Lung microvascular endothelial cell (primary cell): Measurements from ENCODE around the gene CLHC1. TPM values are rescaled to one million over a fixed set of nuclear protein-coding genes. Genes with fewer than 3 reads are reported as not detected.
"Not testable (repeated sequence)": the region's sequence is repeated elsewhere in the genome, so short reads cannot be mapped to it uniquely, and the experiment has no call there.

ENCODE experiments used
- DNase-seq, 2 donors: peaks; one replicate each; pipeline versions ENCODE4 v3.0.0 to v3.0.0-alpha.2; 2010; ENCODE audit warnings: low read depth in 2 of 2
- total RNA-seq: library from RNA; depleted of rRNA; stranded (reverse); fragments of >200 nt; gene quantifications from 2 replicates; pipeline ENCODE4 v1.2.1, GENCODE V29; 2014

CLHC1 gene
- total RNA-seq, 1 donor from 2014 or later: 6.9 TPM

DNA sequence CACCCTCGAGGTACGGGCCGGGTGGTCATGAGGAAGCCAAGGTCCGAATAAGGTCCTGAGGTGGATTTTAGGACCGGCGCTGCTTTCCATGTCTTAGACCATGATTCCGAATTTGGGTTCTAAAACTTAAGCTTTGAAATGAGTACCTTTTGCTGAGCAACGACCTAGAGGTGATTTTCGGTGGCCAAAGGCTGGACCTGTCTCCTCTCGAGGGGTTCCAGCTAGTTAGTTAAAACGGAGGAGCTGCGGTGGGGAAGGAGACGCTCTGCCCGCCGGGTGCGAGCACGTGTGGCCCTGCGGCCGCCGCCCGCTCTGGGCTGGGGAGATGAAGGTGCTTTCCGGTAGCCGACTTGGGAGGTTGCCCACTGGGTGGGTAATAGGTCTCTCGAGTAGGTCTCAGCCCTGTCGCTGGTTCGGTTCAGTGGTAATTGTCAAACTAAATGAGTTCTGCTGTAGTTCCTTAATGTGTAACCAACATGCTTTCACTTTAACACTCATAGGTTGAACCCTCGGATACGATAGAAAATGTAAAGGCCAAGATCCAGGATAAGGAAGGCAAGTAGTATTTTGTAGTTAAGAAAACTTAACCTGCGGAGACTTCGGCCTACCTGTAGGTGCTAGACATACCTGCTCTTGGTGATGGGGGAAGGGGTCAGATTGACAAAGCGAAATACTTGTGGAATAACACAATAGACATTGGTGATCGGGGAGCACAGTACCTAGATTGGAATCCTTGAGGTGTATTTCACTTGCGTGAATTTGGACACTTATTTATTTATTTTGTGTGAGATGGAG lies 967 bp upstream of the CLHC1 start:
- peak; percentile 48 to 49 for DNase-seq

DNA sequence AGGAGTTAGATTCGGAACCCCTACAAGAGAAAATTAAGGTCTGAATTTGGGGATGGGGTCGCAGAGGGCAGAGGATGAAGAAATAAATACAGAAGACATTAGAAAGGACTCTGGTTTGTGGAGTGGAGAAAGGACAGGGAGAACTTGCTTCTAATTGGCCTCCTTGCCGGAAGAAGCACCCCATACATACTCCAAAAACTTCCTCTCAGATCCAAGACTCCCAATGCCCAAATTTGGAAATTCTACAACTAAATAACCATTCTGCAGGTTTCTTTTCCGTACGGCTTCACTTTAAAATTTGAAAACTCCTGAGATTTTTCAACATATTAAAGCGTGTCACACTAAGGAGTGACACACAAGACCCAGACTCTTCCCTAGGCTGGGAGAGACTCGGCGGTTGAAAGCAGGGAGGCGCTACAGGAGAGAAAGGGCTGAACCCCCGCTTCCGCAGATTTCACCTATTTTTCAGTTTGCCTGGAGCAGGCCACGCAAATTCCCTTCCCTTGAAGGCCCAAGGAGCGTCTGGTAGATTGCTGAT lies 478 bp downstream of the CLHC1 start:
- no peak for DNase-seq

GRCh38 chr2:55230551-55230950 lies 1.5 kb downstream of the CLHC1 start:
- DNase-seq: no peak

DNA sequence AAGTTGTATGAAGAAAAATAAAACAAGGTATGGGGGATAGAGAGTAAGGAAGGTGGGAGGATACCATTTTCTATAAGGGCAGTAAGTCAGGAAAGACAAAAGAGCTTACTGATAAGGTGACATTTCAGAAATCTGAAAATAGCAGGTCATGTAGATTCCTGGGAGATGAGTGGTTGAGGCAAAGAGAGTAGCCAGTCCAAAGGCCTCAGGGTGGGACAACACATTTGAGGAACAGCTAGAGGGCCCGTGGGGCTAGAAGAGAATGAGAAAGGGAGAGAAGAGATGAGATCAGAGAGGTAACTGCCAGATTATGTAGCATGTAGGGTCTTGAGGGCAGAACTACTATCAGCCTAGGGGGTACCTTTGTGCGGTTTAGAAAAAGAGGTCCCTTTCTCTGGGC lies 2.9 kb downstream of the CLHC1 start:
- no peak for DNase-seq

DNA sequence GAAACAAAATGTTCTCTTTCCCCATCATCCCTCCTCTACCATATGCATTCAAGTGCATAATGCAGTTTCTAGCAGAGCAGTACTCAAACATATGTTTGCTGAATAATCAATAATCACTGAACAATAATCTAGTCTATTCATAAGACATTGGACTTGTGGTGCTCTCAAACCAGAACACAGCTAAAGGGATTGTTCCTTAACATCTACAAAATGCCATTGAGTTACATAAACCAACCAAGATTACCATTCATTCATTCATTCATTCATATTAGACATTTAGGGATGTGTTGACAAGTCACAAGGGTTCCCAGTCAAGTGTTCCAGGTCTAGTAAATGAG lies 3.9 kb downstream of the CLHC1 start:
- no peak for DNase-seq

DNA sequence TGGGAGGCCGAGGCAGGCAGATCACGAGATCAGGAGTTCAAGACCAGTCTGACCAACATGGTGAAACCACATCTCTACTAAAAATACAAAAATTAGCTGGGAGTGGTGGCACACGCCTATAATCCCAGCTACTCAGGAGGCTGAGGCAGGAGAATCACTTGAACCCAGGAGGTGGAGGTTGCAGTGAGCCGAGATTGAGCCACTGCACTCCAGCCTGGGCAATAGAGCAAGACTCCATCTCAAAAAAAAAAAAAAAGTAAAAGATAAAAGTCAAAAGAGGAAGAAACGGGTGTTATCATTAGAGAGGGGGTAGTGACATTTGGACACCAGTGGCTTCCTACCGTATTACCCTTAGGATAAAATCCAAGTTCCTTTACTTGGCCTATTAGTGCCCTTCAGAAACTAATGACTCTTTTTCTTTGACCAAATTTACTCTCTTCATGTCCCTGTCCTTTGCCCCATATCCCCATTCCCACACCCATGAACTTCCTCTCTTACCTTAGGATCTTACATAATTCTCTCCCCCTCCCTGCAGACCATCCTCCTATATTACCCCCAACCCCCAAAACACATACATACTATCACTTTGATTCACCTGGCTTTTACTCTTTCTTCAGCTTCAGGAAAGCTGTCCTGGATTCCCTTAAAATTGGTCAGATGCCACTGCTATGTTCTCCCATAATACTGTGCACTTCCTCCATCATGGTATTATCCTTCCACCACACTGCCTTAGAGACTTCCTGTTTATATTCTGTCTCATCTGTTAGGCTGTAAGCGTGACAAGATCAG lies 4.5 kb downstream of the CLHC1 start:
- DNase-seq: peak; percentile 61 to 85

- DNase-seq: no peak
Observed at GRCh38 chr2:55225481-55226020, 6.5 kb downstream of the CLHC1 start.

DNA sequence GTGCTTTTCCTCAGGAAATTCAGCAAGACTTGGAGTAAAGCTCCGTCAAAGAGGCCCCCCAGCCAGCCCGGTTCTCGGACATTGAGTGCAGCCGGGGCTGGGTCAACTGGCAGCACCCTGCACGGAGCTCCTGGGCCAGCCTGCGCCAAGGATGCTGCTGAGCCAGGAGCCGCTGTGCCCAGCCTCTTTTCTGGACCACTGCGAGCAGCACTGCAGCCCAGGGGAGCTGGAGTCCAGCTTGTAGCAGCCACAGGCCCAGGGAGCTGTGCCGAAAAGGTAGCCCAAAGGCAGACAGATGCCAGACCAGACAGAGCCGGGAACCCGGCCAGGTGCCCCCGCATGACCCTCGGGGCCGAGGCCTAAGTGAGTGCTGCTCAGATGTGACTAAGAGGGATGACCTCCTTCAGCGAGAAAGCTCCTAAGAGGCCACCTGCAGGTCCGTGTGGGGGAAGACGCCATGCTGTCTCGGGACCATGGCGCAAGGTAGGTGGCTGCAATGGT lies 7.3 kb downstream of the CLHC1 start:
- DNase-seq: no peak

DNA sequence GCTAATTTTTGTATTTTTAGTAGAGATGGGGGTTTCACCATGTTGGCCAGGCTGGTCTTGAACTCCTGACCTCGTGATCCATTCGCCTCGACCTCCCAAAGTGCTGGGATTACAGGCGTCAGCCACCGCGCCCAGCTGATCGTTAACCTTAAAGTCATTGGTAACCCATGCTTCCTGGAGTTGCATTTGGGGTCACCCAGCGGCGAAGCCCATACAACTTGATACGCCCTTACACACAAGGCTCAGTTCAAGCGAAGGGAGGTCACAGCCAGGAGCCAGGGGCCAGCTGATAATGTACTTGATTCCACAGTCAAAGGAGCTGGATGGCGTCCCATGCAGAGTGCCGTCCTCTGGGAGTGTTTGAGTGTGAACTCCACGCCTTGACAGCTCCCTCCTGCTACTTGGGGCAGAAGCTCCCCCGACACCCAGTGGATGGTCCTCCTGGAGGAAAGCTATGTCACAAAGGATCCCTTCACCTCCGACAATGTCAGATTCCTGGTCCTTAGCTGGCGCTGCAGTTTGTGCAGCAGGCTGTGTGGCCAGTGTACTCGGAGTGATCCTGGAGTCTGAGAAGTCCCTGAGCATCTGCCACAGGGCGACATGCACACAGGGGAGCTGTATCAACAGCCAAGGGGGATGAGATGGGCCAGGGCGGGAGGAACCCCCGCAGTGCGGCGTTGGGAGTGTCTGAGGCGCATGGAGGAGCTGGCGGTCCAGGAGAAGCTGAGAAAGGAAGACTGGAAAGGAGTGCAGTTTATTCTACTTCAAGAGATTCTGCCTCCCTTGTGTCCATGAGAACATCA lies 7.9 kb downstream of the CLHC1 start:
- DNase-seq: no peak

- no peak for DNase-seq
Observed at GRCh38 chr2:55213822-55214221, 18.3 kb downstream of the CLHC1 start.

- DNase-seq: no peak
Observed at GRCh38 chr2:55204950-55205349, 27.1 kb downstream of the CLHC1 start.

GRCh38 chr2:55204536-55204935 lies 27.6 kb downstream of the CLHC1 start:
- DNase-seq: no peak

GRCh38 chr2:55200416-55200815 lies 31.7 kb downstream of the CLHC1 start:
- no peak for DNase-seq

GRCh38 chr2:55196526-55196925 lies 35.6 kb downstream of the CLHC1 start:
- no peak for DNase-seq

GRCh38 chr2:55191888-55192287 lies 40.2 kb downstream of the CLHC1 start:
- not testable (repeated sequence) for DNase-seq

DNA sequence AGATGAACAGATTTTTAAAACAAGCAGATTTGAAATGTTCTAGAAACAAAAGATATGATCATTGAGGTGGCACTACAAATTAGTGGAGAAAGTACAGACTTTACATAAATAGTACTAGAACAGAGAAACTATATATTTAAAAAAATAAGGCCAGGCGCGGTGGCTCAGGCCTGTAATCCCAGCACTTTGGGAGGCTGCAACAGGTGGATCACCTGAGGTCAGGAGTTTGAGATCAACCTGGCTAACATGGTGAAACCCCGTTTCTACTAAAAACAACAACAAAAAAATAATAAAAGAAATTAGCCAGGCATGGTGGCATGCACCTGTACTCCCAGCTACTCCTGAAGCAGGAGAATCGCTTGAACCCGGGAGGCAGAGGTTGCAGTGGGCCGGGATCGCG lies 45.3 kb downstream of the CLHC1 start:
- DNase-seq: not testable (repeated sequence)

DNA sequence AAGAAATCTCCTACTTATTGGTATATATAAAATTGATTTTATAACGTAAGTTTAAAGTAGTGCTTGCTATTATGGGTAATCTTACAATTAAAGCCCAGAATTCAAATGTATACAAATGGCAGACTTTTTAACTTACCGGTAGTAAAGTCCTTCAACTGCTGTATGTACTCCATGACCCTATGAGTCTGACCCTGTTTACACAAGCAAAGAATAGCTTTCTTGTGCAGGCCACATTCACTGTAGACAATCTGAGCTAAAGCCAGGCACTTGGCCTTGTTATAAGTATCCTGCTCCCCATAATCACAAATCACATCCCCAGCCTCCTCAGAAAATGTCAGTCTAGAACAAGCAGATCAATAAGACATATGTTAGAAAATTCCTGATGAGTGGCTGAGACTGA lies 51.7 kb downstream of the CLHC1 start:
- no peak for DNase-seq

- no peak for DNase-seq
Observed at GRCh38 chr2:55176094-55176415, 56.0 kb downstream of the CLHC1 start.

- peak; percentile 80 to 84 for DNase-seq
Observed at GRCh38 chr2:55175254-55176093, 56.6 kb downstream of the CLHC1 start.

GRCh38 chr2:55173438-55174054 lies 58.5 kb downstream of the CLHC1 start:
- DNase-seq: peak in 1 of 2 donors; percentile 17
